Ramos (cell line): ENCODE data around the gene ZDHHC1.

ENCODE experiments used
- in situ Hi-C: fragments of 300-500 bp; cut with MboI; formaldehyde crosslinking; loops from one replicate; pipeline ENCODE4 v1.14.3; 2022; ENCODE audit warnings: low sequenced_read_pairs; ENCODE audit not compliant: unreplicated experiment

The ZDHHC1 gene

DNA sequence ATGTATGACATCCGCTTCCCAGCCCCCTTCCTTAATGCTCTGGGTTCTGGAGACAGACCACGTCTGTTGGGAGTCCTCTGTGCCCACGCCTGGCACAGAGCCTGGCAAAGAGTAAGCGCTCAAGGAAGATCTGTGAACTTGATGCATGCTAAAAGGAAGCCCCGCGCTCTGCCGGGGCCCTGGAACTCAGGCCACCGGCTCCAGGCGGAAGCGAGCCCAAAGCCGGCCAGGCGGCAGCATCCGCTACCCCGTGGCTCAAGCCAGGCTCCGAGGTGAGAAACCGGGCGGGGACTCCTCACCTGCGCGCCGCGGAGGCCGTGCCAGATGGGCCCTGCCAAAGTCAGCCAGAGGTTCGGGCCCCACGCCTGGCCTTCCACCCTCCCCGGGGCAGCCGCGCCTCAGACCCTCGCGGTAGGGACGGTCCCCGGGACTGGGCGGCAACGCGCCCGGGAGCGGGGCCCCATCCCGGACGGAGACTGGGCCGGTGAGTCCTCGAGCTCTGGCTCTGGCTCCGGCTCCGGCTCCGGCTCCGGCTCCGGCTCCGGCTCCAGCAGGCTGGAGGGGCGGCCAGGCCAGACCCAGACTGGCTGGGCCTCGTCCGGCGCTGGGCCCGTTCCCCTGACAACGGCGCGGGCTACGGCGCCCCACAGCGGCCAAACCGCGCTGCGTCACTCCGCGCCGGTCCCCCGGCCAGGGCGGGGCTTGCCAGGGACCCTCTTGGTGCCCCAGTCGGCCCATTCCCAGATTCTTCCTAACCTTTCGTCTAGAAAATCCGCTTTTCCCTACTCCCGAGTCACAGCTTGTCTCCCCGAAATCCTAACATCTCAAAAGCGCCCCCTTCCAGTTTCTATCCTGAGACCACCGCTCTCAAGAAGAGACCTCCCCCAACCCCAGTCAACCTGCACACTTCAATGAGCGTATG lies at the start of gene ZDHHC1:
Gene ZDHHC1 (minus strand): TSS at position 606 of the 922 bp plus-strand sequence. CDS start 8,702 bp downstream, outside the sequence.
- in situ Hi-C loops: loop anchor here (25.0 kb wide), 1 partner anchor 454 kb away; the partner anchor contains the start of gene CES3

- in situ Hi-C loops: no loop called here
Observed at GRCh38 chr16:67464565-67464964, 48.3 kb upstream of the ZDHHC1 start.

DNA sequence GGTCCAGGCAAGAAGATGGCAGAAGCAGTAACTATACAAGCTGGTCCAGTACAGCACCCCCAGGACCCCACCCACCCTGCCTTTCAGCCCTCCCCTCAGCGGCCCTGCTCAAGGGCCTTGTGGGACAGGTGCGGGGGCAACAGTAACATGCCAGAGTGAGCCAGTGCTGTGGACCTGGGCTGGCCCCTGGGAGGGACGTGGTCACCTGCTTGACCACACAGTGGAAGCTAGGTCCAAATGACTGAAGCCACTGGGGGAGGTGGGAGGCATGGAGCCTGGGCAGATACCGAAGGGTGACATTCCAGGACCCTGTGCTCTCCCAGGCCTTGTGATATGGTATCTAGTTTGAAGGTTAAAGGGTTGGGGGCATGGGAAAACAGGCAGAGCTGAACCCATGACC lies 47.4 kb upstream of the ZDHHC1 start:
- in situ Hi-C loops: no loop called here

DNA sequence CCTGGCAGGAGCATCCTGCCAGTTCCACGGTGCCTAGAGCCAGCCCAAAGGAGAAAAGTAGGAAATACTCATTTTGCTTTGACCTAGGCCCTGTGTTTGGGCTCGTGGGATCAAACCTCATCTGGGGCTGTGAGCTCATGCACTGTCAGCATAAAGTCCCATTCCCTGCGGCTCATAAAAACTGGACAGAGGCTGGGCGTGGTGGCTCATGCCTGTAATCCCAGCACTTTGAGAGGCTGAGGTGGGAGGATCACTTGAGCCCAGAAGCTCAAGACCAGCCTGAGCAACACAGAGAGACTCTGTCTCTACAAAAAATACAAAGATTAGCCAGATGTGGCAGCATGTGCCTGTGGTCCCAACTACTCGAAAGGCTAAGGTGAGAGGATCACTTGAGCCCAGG lies 46.8 kb upstream of the ZDHHC1 start:
- in situ Hi-C loops: no loop called here

DNA sequence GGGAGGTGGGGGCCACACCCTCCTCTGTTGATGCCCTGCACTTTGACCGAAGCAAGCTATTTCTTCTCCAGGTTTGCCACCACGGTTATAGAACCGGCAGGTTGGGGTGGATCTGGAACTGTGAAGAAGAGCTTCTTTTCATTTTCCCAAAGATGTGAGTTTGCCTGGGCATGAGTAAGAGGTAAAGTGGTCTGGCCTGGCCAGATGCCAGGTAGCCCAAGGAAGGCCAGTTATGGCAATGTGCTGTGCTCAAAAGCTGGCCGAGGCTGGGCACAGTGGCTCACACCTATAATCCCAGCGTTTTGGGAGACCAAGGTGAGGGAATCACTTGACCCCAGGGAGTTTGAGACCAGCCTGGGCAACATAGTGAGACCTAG lies 46.0 kb upstream of the ZDHHC1 start:
- in situ Hi-C loops: no loop called here

DNA sequence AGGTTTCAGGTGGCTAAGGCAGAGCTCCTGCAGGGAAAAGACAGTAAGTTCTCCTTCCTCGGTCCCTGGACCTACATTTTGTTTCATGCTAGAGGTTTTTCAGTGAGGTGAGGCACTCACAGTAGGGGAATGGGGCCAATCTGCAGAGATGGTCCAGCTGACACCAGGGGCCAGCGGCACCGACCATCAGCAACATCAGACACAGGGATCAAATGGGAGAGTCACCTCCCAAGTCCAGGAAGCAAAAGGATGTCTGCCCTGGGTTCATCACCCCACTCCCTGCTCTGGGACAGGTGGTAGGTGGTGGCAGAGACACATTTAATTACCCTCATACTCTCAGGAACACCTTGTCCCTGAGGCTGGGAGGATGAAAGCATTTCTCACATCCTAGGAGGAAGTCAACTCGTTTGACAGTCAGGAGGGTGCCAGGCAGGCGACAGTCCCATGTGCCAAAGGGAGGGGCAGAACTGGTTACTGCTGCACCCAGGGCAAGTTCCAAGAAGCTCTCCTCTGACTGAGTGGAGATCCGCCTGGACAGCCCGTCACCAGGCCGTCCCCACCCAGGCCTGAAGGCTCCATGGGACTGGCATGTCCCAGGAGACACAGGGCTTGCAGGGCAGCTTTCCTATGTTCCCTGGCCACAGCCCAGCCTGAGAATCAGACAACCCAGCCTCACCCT lies 45.5 kb upstream of the ZDHHC1 start:
- in situ Hi-C loops: no loop called here

DNA sequence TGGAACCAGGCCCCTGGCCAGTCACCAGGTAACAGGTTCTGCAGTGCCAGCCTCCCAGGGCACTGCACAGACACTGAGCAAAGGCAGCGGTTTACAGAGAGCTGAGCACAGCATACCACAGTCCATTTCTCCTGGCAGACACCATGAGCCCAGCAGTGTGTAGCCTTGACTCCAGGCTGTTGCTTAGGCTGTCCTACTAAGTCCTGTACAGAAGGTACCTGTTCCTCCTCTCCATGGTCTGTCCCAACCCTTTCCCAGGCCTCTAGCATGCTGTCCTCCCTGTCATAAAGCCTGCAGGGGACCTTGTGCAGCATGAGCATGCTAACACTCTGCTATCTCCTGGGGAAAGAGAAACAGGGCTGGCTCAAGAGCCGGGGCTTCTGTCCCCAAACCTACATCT lies 44.7 kb upstream of the ZDHHC1 start:
- in situ Hi-C loops: no loop called here

DNA sequence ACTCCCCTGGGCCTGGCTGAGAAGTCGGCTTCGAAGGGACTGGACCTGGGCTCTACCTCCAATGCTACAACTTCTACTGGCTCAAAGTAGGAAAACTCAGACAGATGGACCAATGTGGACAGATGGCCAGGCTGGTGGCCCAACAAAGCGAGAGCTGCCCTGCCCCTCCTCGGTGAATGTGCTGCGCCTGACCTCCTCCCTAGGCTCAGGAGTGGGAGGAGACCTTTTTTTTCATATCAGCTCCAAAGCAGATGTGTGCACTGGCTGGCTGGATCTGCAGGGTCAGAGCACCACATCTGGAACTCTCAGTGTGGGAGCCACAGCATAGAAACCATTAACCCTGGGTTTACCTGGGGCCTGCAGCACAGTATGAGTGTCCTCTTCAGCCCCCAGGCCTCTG lies 43.9 kb upstream of the ZDHHC1 start:
- in situ Hi-C loops: no loop called here

GRCh38 chr16:67459861-67460150 lies 43.5 kb upstream of the ZDHHC1 start:
- in situ Hi-C loops: no loop called here

- in situ Hi-C loops: no loop called here
Observed at GRCh38 chr16:67459066-67459860, 43.0 kb upstream of the ZDHHC1 start.

DNA sequence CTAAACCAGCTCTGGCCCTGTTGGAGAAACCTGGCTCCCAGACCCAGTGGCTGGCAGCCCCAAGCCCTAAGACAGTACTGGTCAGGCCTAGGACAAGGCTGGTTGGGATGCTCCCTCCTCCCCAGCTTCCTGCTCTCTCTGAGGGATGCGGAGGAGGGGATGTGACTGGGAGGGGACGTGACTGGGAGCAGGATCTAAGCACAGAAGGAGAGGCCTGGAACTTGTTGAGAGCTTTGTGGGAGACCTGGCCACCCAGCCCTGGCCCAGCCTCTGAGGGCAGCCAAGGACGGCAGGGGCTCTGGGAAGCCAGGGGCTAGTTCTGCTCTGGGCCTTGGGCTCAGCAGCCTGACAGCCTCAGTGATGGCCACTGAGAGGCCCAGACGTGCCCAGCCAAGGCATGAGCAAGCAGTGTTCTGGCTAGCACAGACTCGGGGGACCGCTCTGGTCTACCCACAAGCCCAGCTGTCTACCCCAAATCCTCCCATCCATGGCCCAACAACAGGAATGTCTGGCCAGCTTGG lies 41.9 kb upstream of the ZDHHC1 start:
- in situ Hi-C loops: no loop called here

DNA sequence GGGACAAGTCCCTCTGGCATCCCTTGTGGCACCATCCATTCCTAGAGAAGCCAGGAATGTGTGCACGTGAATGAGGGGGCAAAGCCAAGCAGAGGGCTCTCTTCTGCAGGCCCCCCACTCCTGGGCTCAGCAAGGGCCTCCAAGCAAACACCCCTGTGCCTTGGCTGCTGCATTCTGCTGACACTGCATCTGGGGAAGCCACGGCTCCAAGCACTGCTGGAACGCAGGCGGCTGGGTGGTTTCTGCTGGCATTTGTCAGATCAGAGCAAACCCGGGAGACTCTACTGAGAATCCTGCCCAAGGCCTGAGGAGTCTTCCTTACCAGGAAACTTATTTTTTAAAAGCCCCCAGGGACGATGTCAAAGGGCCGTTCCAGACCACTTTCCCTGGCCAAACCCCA lies 41.3 kb upstream of the ZDHHC1 start:
- in situ Hi-C loops: no loop called here

GRCh38 chr16:67456391-67457081 lies 40.3 kb upstream of the ZDHHC1 start:
- in situ Hi-C loops: no loop called here

- in situ Hi-C loops: no loop called here
Observed at GRCh38 chr16:67454852-67455251, 38.6 kb upstream of the ZDHHC1 start.

DNA sequence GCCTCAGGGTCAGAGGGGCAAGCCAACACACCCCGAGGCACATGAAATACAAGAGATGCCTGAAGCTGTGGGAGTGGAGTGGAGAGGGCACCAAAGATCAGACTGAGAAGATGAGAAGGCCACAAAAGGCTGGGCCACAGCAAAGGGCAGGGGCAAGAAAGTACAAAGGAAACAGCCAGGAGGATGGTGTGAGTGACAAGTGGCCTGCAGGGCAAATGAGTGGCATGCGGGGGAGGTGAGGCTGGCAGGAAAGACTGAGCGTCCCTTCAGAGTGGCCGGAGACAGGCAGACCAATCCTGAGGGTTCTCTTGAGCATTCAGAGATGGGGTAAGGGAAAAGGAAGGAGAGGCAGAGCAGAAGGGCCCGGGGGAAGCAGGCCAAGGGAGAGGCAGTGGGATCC lies 37.8 kb upstream of the ZDHHC1 start:
- in situ Hi-C loops: no loop called here

DNA sequence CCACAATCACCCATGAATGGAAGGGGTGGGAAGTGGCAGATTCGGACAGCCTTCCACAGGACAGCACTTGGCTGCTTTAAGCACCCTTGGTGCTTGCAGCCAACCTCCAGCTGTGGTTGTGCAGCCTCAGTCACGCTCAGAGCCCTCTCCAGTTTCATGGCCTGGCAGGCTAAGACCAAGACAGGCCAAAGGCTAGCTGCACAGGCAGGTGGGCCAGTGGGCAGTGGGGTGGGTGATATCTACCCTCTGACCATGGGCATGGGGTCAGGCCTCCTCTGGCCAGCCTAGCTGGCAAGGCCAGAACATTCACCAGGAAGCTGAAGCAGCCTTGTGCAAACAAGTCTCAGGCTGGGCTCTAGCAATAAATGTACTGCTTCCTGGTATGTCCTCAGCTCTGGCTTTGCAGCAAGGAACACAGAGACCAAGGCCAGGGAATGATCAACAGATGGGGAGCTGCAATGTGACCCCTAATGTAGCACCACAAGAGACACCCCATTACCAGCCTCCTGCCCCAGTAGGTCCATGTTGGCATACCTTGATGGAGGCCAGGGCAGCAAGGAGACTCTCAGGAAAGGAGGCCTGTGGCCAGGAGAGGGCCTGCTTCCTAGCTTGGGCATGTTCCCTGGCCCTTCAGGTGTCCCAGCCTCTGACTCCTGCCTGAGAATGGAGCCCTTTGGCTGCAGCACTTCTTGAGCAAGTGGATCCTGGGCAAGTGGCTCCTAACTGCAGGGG lies 35.6 kb upstream of the ZDHHC1 start:
- in situ Hi-C loops: no loop called here

GRCh38 chr16:67451061-67451703 lies 34.9 kb upstream of the ZDHHC1 start:
- in situ Hi-C loops: no loop called here

DNA sequence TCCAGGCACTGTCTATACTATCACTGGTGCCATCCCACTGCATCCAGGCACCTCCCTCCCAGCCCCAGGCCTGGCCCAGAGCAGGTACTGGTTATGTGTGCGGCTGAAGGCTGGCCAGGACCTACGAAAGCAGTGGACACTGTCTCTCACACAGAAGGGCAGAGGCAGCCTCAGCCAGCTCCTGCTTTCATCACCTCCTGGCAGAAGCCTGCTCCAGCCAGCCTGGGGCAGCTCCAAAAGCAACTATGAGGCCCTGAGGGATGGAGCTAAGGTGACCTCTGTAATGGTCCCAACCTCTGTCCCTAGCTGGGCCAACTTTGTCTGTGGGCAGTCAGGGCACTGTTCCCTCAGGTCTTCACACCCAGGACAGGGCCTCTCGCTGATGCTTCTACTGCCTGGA lies 33.5 kb upstream of the ZDHHC1 start:
- in situ Hi-C loops: no loop called here

- in situ Hi-C loops: no loop called here
Observed at GRCh38 chr16:67449336-67449735, 33.1 kb upstream of the ZDHHC1 start.
